K562 (cell line): Measurements from ENCODE around the gene THEM4. TPM values are rescaled to one million over a fixed set of nuclear protein-coding genes. Genes with fewer than 3 reads are reported as not detected.

Experiments used
- ARID1B ChIP-seq: fragments of 450-650 bp; IDR thresholded peaks from 2 replicates; pipeline ENCODE4 v1.6.1; 2016; ENCODE audit warnings: antibody characterized with exemption, mild to moderate bottlenecking, inconsistent platforms
- ATF6 ChIP-seq: sonication (generic); formaldehyde crosslinking; IDR thresholded peaks from 2 replicates; pipeline ENCODE4 v1.4.0; 2020; ENCODE audit warnings: mild to moderate bottlenecking, missing genetic modification reagents
- BACH1 ChIP-seq: fragments of 200-800 bp; sonication (Bioruptor generic); IDR thresholded peaks from 2 replicates; pipeline ENCODE4 v1.6.1; 2016; ENCODE audit warnings: missing genetic modification characterization, missing compliant biosample characterization
- CEBPG ChIP-seq, 3 experiments: fragments of 200-800 bp in 1 of 3; sonication (Bioruptor generic) in 1 of 3; sonication (generic) in 1 of 3; formaldehyde crosslinking in 1 of 3; IDR thresholded peaks in 2 of 3; conservative IDR thresholded peaks in 1 of 3; 2 replicates each; pipeline versions ENCODE4 v1.6.1 to v1.8.0; 2016 to 2022; ENCODE audit warnings: missing compliant biosample characterization in 2 of 3, missing genetic modification characterization in 2 of 3, mild to moderate bottlenecking in 1 of 3, missing genetic modification reagents in 1 of 3
- CREM ChIP-seq: IDR thresholded peaks from 2 replicates; pipeline ENCODE4 v1.6.1; 2014; ENCODE audit warnings: antibody characterized with exemption, low read depth
- EGR1 ChIP-seq: fragments of 450-650 bp; conservative IDR thresholded peaks from 2 replicates; pipeline ENCODE4 v1.6.1; 2017; ENCODE audit warnings: mild to moderate bottlenecking
- ESRRA ChIP-seq: fragments of 450-650 bp; IDR thresholded peaks from 2 replicates; pipeline ENCODE4 v1.6.1; 2014; ENCODE audit warnings: low read depth, mild to moderate bottlenecking, moderate library complexity, borderline replicate concordance
- ESRRB ChIP-seq: fragments of 250-450 bp; sonication (Bioruptor Pico); IDR thresholded peaks from 2 replicates; pipeline ENCODE4 v1.5.0; 2020; ENCODE audit warnings: mild to moderate bottlenecking, moderate library complexity, borderline replicate concordance
- HDAC1 ChIP-seq, 2 experiments: fragments of 450-650 bp; IDR thresholded peaks; 2 replicates each; pipeline ENCODE4 v1.6.1; 2016 to 2017; ENCODE audit warnings: inconsistent platforms in 1 of 2, mild to moderate bottlenecking in 1 of 2, moderate library complexity in 1 of 2
- KAT8 ChIP-seq: fragments of 450-650 bp; IDR thresholded peaks from 2 replicates; pipeline ENCODE4 v1.6.1; 2016; ENCODE audit warnings: low read depth, mild to moderate bottlenecking
- MAFK ChIP-seq: IDR thresholded peaks from 2 replicates; pipeline ENCODE4 v1.6.1; 2011; ENCODE audit warnings: low read length, improper control_type of control experiment
- POLR2B ChIP-seq: fragments of 450-650 bp; IDR thresholded peaks from 2 replicates; pipeline ENCODE4 v1.6.1; 2018; ENCODE audit warnings: low read depth; ENCODE audit not compliant: partially characterized antibody
- PREB ChIP-seq: sonication (generic); formaldehyde crosslinking; IDR thresholded peaks from 2 replicates; pipeline ENCODE4 v1.8.1; 2023; ENCODE audit warnings: mild to moderate bottlenecking, missing genetic modification reagents
- RBM22 ChIP-seq: fragments of 200-400 bp; formaldehyde crosslinking; IDR thresholded peaks from 2 replicates; pipeline ENCODE4 v1.6.1; 2018; ENCODE audit warnings: low read length, low read depth; ENCODE audit not compliant: poor library complexity, severe bottlenecking
- SAP30 ChIP-seq: fragments of 200-600 bp; sonication (generic); IDR thresholded peaks from 2 replicates; pipeline ENCODE4 v1.6.1; 2012; ENCODE audit warnings: borderline replicate concordance, low read depth, mild to moderate bottlenecking, moderate library complexity, low read length, control low read depth, inconsistent platforms; ENCODE audit not compliant: insufficient read depth, poor library complexity, severe bottlenecking
- TAF9B ChIP-seq: fragments of 450-650 bp; IDR thresholded peaks from 2 replicates; pipeline ENCODE4 v1.6.1; 2018; ENCODE audit warnings: mild to moderate bottlenecking; ENCODE audit not compliant: partially characterized antibody
- TEAD2 ChIP-seq: fragments of 450-650 bp; IDR thresholded peaks from 2 replicates; pipeline ENCODE4 v1.6.1; 2016; ENCODE audit warnings: missing genetic modification characterization, control low read depth, missing compliant biosample characterization
- ZNF124 ChIP-seq: sonication (generic); formaldehyde crosslinking; IDR thresholded peaks from 2 replicates; pipeline ENCODE4 v1.8.1; 2022; ENCODE audit warnings: missing genetic modification reagents
- polyA plus RNA-seq, 8 experiments: library from polyadenylated mRNA; depleted of rRNA in 4 of 8; stranded (reverse) in 5 of 8; unstranded in 3 of 8; fragments of >200 nt; fragmentation: Nextera tagmentation in 2 of 8; fragmentation: Illumina TruSeq in 1 of 8; extraction: Ambion mirVana in 2 of 8; extraction: Trizol in 1 of 8; gene quantifications; 2 replicates each; pipeline versions ENCODE4 v1.2.1 to v1.2.3, GENCODE V29; 2011 to 2014; ENCODE audit warnings: inconsistent platforms in 1 of 8, missing spikeins in 1 of 8
- total RNA-seq, 7 experiments: library from RNA; depleted of rRNA in 6 of 7; stranded (reverse); fragments of >200 nt in 6 of 7; fragmentation: Illumina TruSeq in 2 of 7; extraction: Trizol in 2 of 7; gene quantifications; 2 replicates each; pipeline versions ENCODE4 v1.2.1 to v1.2.3, GENCODE V29; 2011 to 2021; ENCODE audit warnings: low replicate concordance in 1 of 7
- TF ChIP-seq, protein P1 (sequence below): fragments of 450-650 bp; IDR thresholded peaks from 2 replicates; pipeline ENCODE4 v1.7.0; 2016; ENCODE audit warnings: borderline replicate concordance
- TF ChIP-seq, protein P2 (sequence below): fragments of 250-450 bp; sonication (Bioruptor Pico); IDR thresholded peaks from 2 replicates; pipeline ENCODE4 v1.8.0; 2022; ENCODE audit warnings: inconsistent platforms, mild to moderate bottlenecking, moderate library complexity, borderline replicate concordance

Gene THEM4
- total and polyA plus RNA-seq, 9 of the 15 experiments (the other 6 are each of a cell fraction or from before 2014, with no cell fraction given): 8.6 to 71.9 (median 35.3) TPM

DNA sequence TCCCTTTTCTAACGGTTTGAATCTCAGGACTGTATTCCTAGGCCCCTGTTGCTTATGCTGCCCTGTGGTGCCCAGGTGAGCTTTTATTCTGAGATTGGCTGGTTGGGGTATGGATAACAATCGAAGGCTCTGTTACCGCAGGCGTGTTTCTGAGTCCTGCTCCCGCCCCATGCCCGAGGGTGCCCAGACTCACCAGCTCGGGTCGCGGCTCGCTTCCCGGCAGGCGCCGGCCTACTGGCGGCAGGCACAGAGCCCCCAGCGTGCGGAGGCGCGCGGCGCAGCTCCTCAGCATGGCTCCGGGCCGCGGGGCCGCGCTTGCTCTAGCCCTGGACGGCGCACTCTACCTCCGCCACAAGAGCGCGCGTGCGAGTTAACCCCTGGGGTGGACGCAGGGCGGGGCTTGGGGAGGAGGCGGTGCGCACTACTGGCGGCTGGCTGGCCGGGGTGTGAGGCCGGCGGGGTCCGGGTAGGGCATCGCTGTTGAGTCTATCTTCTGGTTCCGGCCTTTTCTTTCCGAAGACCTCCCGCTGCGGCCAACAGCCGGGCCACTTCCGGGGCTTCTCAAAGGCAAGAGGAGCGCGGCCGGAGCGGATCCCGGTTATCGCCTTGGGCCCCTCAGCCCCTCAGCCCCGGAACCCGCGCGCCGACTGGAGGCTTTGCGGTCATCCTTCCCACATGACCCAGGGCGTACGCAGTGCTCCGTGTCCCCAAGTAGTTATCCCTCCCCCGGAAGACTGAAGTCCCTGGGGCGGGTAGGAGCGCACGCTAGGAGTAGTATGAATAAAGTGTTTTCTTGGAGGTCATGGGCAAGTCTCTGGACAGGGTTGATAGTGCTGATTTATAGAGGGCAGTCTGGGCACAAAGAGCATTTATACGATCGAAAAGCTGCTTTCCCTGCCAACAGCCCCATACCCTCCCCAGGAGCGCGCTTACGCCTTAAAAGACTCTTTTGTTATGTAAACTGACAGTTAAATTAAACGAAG lies at the start of gene THEM4 (continued):
- peak; percentile 52; the same call in 1 of the 2 replicates for TF ChIP-seq ARID1B
- TF ChIP-seq, protein P1, sequence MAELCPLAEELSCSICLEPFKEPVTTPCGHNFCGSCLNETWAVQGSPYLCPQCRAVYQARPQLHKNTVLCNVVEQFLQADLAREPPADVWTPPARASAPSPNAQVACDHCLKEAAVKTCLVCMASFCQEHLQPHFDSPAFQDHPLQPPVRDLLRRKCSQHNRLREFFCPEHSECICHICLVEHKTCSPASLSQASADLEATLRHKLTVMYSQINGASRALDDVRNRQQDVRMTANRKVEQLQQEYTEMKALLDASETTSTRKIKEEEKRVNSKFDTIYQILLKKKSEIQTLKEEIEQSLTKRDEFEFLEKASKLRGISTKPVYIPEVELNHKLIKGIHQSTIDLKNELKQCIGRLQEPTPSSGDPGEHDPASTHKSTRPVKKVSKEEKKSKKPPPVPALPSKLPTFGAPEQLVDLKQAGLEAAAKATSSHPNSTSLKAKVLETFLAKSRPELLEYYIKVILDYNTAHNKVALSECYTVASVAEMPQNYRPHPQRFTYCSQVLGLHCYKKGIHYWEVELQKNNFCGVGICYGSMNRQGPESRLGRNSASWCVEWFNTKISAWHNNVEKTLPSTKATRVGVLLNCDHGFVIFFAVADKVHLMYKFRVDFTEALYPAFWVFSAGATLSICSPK: no peak
- TF ChIP-seq MAFK: no peak
- peak; percentile 90; the same call in 1 of the 2 replicates for TF ChIP-seq ESRRA
- TF ChIP-seq PREB (CRISPR knock-in tag): 0 out of 2 replicates have a peak, but pooled peaks have one; percentile 13
- no peak for TF ChIP-seq EGR1
- TF ChIP-seq POLR2B: peak; percentile 70
- TF ChIP-seq ATF6 (CRISPR knock-in tag): 0 out of 2 replicates have a peak, but pooled peaks have one; percentile 47
- peak; percentile 4 for TF ChIP-seq SAP30
- TF ChIP-seq HDAC1 (IDR thresholded peaks at IDR 0.05): no peak; a peak in 1 of 4 replicates
- TF ChIP-seq TEAD2 (tag): no peak
- TF ChIP-seq, protein P2, sequence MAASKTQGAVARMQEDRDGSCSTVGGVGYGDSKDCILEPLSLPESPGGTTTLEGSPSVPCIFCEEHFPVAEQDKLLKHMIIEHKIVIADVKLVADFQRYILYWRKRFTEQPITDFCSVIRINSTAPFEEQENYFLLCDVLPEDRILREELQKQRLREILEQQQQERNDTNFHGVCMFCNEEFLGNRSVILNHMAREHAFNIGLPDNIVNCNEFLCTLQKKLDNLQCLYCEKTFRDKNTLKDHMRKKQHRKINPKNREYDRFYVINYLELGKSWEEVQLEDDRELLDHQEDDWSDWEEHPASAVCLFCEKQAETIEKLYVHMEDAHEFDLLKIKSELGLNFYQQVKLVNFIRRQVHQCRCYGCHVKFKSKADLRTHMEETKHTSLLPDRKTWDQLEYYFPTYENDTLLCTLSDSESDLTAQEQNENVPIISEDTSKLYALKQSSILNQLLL (CRISPR knock-in tag): no peak
- TF ChIP-seq CEBPG (CRISPR knock-in tag; IDR thresholded peaks at IDR 0.05): no peak
- TF ChIP-seq CEBPG (tag; conservative IDR thresholded peaks at IDR 0.05 in 1 of 2, IDR thresholded peaks at IDR 0.05 in 1 of 2): no peak
- no peak for TF ChIP-seq ESRRB (CRISPR knock-in tag)
- TF ChIP-seq CREM: peak; percentile 97
- TF ChIP-seq BACH1: no peak
- peak; percentile 24 for TF ChIP-seq RBM22
- TF ChIP-seq TAF9B: peak; percentile 91
- TF ChIP-seq KAT8: no peak
- no peak for TF ChIP-seq ZNF124 (CRISPR knock-in tag)
